Aortic smooth muscle cell (primary cell): ENCODE results near the gene MROH2B. TPM values are rescaled to one million over a fixed set of nuclear protein-coding genes. Genes with fewer than 3 reads are reported as not detected.

Experiments used
- total RNA-seq: library from RNA; depleted of rRNA; stranded (reverse); fragments of >200 nt; gene quantifications from 2 replicates; pipeline ENCODE4 v1.2.3, GENCODE V29; 2014

Gene MROH2B
- not detected in 2 replicates for total RNA-seq

GRCh38 chr5:41071242-41071641 lies at the start of gene MROH2B:
TSS of gene MROH2B (minus strand) at chr5:41071342. CDS start at chr5:41070852, 490 bp downstream.

Other genes with a start within 250 kb of the MROH2B start
- gene RPL37, start 236.1 kb downstream of the MROH2B start, total RNA-seq: 2,631 and 3,022 TPM in 2 replicates
- 20.1 and 20.9 TPM in 2 replicates for gene CARD6, start 230.0 kb downstream of the MROH2B start, total RNA-seq
- 2.4 and 15.2 TPM in 2 replicates for gene C7, start 161.8 kb downstream of the MROH2B start, total RNA-seq
- gene C6, start 142.2 kb upstream of the MROH2B start, total RNA-seq: not detected in 2 replicates